Glomerular visceral epithelial cell (primary cell): ENCODE data around the gene PLXNB1.
"Not testable (repeated sequence)": the region's sequence is repeated elsewhere in the genome, so short reads cannot be mapped to it uniquely, and the experiment has no call there.

Experiments used
- DNase-seq: peaks from one replicate; pipeline ENCODE4 v3.0.0-alpha.2; 2016; ENCODE audit errors: extremely low spot score

The PLXNB1 gene

GRCh38 chr3:48429960-48430707 lies at the start of gene PLXNB1:
Gene PLXNB1 (minus strand): TSS chr3:48430086. CDS start chr3:48424611, 5,475 bp downstream.
- peak; percentile 76 for DNase-seq

GRCh38 chr3:48478626-48479555 lies 49.0 kb upstream of the PLXNB1 start:
- no peak for DNase-seq

GRCh38 chr3:48477959-48478520 lies 48.2 kb upstream of the PLXNB1 start:
- no peak for DNase-seq

- DNase-seq: no peak
These were observed 46.7 kb upstream of the PLXNB1 start for GRCh38 chr3:48476426-48477053.

DNA sequence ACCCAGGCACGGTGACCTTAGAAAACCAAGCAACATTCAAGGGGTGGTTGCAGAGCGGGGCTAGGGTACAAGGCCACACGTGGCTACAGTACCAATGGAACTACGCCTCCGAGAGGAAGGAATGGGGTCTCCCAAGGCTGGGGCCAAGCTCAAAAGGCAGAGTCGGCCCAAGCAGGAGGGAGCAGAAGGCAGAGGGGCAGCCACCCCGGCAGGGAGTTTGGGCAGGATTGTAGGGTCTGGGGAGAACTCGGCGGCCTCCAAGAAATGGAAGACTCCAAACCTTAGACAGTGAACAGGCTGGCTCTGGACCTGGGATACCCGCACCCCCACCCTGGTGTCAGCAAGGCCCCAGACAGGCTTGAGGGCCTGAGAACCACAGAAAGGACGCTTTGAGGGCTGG lies 45.3 kb upstream of the PLXNB1 start:
- DNase-seq: no peak

- no peak for DNase-seq
These were observed 44.7 kb upstream of the PLXNB1 start for GRCh38 chr3:48474619-48475018.

- DNase-seq: not testable (repeated sequence)
These were observed 44.1 kb upstream of the PLXNB1 start for GRCh38 chr3:48474031-48474430.

- DNase-seq: no peak
These were observed 43.7 kb upstream of the PLXNB1 start for GRCh38 chr3:48473617-48473952.

DNA sequence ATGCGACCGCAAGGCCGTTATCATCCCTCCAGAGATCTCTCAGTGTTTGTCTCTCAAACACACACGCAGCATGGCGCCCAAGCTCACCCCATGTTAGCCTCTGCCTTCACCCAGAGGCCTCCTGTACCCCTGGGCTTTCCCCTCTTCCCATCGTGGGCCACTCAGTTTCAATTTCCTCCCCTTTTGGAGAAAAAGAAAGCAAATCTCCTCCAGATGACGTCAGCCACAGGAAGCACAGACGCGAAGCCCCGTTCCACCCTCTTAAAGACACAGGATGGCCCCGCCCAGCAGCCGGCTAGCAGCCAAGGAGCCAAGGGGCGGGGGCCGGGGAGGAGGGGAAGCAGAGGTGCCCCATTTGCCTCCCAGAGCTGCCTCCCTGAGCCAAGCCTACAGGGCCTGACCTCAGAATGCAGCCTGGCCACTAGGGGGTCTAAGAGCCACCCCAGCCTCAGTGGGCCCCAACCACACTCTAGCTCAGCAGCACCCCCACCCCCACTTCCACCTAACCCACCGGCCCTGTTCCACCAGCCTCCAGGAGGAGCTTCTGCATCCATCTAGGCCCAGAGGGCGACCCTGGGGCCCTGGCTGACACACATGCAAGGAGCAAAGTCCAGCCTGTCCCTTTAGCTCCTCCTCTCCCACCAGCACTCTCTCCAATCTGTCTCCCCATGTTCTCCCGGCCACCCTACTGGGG lies 43.2 kb upstream of the PLXNB1 start:
- DNase-seq: peak; percentile 95

GRCh38 chr3:48472673-48472922 lies 42.7 kb upstream of the PLXNB1 start:
- no peak for DNase-seq

DNA sequence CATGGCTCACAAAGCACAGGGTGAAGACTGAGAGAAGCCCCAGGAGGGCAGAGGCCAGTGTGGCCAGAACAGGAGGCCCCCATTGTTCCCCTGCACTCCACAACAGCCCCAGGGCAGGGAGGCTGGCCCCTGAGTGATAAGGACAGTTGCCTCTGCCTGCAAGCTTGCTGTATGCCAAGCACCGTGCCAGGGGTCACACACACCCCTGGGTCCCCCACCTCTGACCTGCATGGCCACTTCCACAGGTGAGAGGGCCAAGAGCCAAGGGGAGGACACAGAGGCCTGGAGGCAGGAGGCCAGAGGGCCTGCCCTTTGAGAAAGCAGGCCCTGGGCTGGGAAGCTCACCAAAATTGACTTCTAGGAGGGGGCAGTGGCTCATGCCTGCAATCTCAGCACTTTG lies 40.4 kb upstream of the PLXNB1 start:
- no peak for DNase-seq

- no peak for DNase-seq
These were observed 39.4 kb upstream of the PLXNB1 start for GRCh38 chr3:48469046-48469915.

- no peak for DNase-seq
These were observed 38.4 kb upstream of the PLXNB1 start for GRCh38 chr3:48468329-48468731.

GRCh38 chr3:48467473-48468267 lies 37.8 kb upstream of the PLXNB1 start:
- DNase-seq: no peak

DNA sequence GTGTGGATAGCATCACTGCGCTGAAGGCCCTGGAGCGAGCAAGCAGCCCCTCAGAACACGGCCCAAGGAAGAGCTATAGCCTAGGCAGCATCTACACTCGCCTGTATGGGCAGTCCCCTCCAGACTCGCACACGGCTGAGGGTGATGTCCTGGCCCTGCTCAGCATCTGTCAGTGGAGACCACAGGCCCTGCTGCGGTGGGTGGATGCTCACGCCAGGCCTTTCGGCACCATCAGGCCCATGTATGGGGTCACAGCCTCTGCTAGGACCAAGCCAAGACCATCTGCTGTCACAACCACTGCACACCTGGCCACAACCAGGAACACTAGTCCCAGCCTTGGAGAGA lies 37.2 kb upstream of the PLXNB1 start:
- no peak for DNase-seq

- peak; percentile 25 for DNase-seq
These were observed 36.7 kb upstream of the PLXNB1 start for GRCh38 chr3:48466386-48467109.

DNA sequence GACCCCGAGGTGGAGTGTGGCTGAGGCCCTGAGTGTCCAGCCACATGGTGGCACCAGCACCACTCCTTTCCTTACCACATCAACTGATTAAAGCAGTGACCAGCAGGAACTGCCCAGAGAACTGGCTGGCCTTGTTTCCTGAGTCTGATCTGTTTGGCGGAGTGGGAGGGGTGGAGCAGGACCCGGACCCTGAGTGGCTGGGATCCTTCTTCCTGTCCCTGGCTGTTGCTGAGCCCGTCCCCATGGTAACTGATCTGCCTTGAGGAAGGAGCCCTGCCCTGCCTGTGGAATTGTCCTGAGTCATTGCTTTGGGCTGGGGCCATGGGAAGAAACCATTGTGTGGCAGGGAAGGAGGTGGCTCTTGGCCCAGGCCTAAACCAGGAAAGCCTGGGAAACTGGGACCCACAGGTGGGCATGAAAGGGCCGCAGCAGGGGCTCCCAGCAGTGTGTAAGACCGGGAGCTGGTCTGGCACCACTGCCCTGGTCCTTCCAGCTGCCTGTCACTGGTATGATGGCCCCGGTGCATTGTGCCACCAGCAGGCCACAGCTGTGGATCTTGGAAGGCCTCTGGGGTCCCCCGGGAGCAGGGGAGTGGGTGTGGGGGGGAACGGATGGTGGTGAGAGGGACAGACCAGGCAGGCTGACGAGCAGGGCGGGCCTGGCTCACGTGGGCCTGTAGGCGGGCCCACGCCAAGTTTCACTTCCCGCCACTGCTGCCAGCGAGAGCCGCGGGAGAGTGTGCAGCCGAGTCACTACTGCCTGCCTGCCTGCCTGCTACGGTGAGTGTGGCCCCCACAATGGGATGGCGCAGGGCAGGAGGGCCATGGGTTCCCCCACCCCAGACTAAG lies 35.9 kb upstream of the PLXNB1 start:
- peak; percentile 99 for DNase-seq

GRCh38 chr3:48465237-48465530 lies 35.3 kb upstream of the PLXNB1 start:
- DNase-seq: no peak

- no peak for DNase-seq
These were observed 34.9 kb upstream of the PLXNB1 start for GRCh38 chr3:48464713-48465221.
